ENCODE results near the gene MDFIC.

DNA sequence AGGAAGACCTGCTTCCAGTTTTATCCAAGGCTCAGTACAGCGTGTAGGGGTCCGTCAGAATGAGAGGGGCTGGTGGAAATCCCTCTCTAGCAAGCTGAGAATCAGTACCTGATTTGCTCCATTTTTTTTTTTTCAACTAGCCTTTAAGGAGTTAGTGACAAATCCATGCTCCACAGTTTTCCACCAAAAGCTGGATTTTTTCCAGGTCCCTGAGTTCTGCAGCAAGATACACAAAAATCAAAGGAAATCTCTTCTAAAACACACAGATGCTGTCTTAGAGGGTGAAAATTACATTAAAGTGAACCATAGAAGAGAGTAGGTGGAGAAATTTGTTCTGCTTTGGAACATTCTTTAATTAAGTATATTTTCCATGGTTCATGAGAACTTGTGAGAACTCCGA lies 30.4 kb downstream of the MDFIC start:
- TF ChIP-seq POLR2A (IDR thresholded peaks at IDR 0.05): no peak
- TF ChIP-seq CTCF (IDR thresholded peaks at IDR 0.05): no peak

Data from sigmoid colon (tissue), 3 donors.